CD14-positive monocyte (primary cell): Measurements from ENCODE around the gene GALNTL6. TPM values are rescaled to one million over a fixed set of nuclear protein-coding genes. Genes with fewer than 3 reads are reported as not detected.

Experiments used
- DNase-seq, 3 donors: peaks; one replicate each; pipeline ENCODE4 v3.0.0-alpha.2; 2011 to 2022
- H2AFZ ChIP-seq: 2 replicates; pipeline ENCODE4 v1.6.0; 2012; ENCODE audit warnings: mild to moderate bottlenecking, low read depth, low read length, inconsistent platforms; ENCODE audit not compliant: insufficient read depth, poor library complexity, severe bottlenecking
- H3K27ac ChIP-seq, 2 donors: 1 replicate in 1 of 2; 2 replicates in 1 of 2; pipeline ENCODE4 v1.5.1; 2012 to 2013; ENCODE audit warnings: low read length in 2 of 2, control low read depth in 1 of 2, inconsistent platforms in 1 of 2, low read depth in 1 of 2, mild to moderate bottlenecking in 1 of 2
- H3K27me3 ChIP-seq, 2 donors: one replicate each; pipeline versions ENCODE4 v1.6.0 to v1.6.1; 2011 to 2013; ENCODE audit warnings: low read length in 2 of 2; ENCODE audit not compliant: control insufficient read depth in 2 of 2, insufficient read depth in 2 of 2
- H3K36me3 ChIP-seq, 2 donors: replicated peaks in 1 of 2; 1 replicate in 1 of 2; 2 replicates in 1 of 2; pipeline versions ENCODE4 v1.5.1 to v1.6.1; 2012 to 2013; ENCODE audit warnings: low read length in 2 of 2, control low read depth in 1 of 2, inconsistent platforms in 1 of 2, mild to moderate bottlenecking in 1 of 2; ENCODE audit not compliant: insufficient read depth in 2 of 2, control insufficient read depth in 1 of 2
- H3K4me1 ChIP-seq, 2 donors: 1 replicate in 1 of 2; 2 replicates in 1 of 2; pipeline versions ENCODE4 v1.5.1 to v1.6.1; 2012 to 2013; ENCODE audit warnings: low read length in 2 of 2, control low read depth in 1 of 2, inconsistent platforms in 1 of 2, mild to moderate bottlenecking in 1 of 2, moderate library complexity in 1 of 2; ENCODE audit not compliant: insufficient read depth in 2 of 2, control insufficient read depth in 1 of 2
- H3K4me2 ChIP-seq: replicated peaks from 2 replicates; pipeline ENCODE3; 2012; ENCODE audit warnings: low read length, moderate library complexity, mild to moderate bottlenecking; ENCODE audit not compliant: poor library complexity, severe bottlenecking; ENCODE audit errors: extremely low read depth
- H3K4me3 ChIP-seq, 3 experiments: fragments of 200-600 bp in 1 of 3; sonication (generic) in 1 of 3; replicated peaks in 1 of 3; 1 replicate in 2 of 3; 2 replicates in 1 of 3; pipeline ENCODE4 v1.5.1; 2011 to 2013; ENCODE audit warnings: low read length in 3 of 3, mild to moderate bottlenecking in 3 of 3, control low read depth in 2 of 3, low read depth in 2 of 3, inconsistent platforms in 1 of 3, moderate library complexity in 1 of 3
- H3K79me2 ChIP-seq: 2 replicates; pipeline ENCODE4 v1.6.0; 2012; ENCODE audit warnings: mild to moderate bottlenecking, control low read depth, inconsistent platforms, low read length, moderate library complexity; ENCODE audit not compliant: insufficient read depth
- H3K9ac ChIP-seq: 2 replicates; pipeline ENCODE4 v1.6.0; 2017; ENCODE audit warnings: low read length, mild to moderate bottlenecking; ENCODE audit not compliant: insufficient read depth, poor library complexity, severe bottlenecking
- H3K9me3 ChIP-seq, 2 donors: replicated peaks in 1 of 2; 1 replicate in 1 of 2; 2 replicates in 1 of 2; pipeline versions ENCODE4 v1.5.1 to v1.6.1; 2012 to 2013; ENCODE audit warnings: low read length in 2 of 2, control low read depth in 1 of 2; ENCODE audit not compliant: control insufficient read depth in 1 of 2, insufficient read depth in 1 of 2
- H4K20me1 ChIP-seq: 2 replicates; pipeline ENCODE4 v1.6.0; 2012; ENCODE audit warnings: mild to moderate bottlenecking, low read length, control low read depth, moderate library complexity; ENCODE audit not compliant: insufficient read depth
- H3K27ac Mint-ChIP-seq, 7 donors: one replicate each; pipeline ENCODE4 v1.8.0; 2020; ENCODE audit warnings: mild to moderate bottlenecking in 7 of 7, mixed read lengths in 7 of 7, moderate library complexity in 6 of 7, inconsistent platforms in 2 of 7
- H3K27me3 Mint-ChIP-seq, 3 donors: one replicate each; pipeline ENCODE4 v1.8.0; 2021 to 2022; ENCODE audit warnings: low read depth in 3 of 3, mild to moderate bottlenecking in 3 of 3, mixed read lengths in 3 of 3, moderate library complexity in 3 of 3, inconsistent platforms in 1 of 3
- H3K36me3 Mint-ChIP-seq, 2 donors: one replicate each; pipeline ENCODE4 v1.8.0; 2020; ENCODE audit warnings: mixed read lengths in 2 of 2, inconsistent platforms in 1 of 2, mild to moderate bottlenecking in 1 of 2
- H3K4me1 Mint-ChIP-seq: one replicate; pipeline ENCODE4 v1.8.0; 2020; ENCODE audit warnings: mild to moderate bottlenecking, mixed read lengths
- H3K4me3 Mint-ChIP-seq, 2 donors: one replicate each; pipeline ENCODE4 v1.8.0; 2020; ENCODE audit warnings: mild to moderate bottlenecking in 2 of 2, mixed read lengths in 2 of 2, moderate library complexity in 1 of 2
- H3K9me3 Mint-ChIP-seq, 7 donors: one replicate each; pipeline ENCODE4 v1.8.0; 2020 to 2022; ENCODE audit warnings: mixed read lengths in 7 of 7, mild to moderate bottlenecking in 6 of 7, moderate library complexity in 6 of 7, inconsistent platforms in 2 of 7
- CTCF ChIP-seq: fragments of 200-600 bp; IDR thresholded peaks from one replicate; pipeline ENCODE4 v1.8.0; 2022; ENCODE audit warnings: antibody characterized with exemption, mild to moderate bottlenecking
- WGBS: methylation state at CpG from one replicate; pipeline ENCODE4 v1.1.5; 2013; ENCODE audit warnings: missing lambda C conversion rate; ENCODE audit not compliant: insufficient coverage; 5-methylcytosine and 5-hydroxymethylcytosine counted together
- intact Hi-C, 2 donors: fragments of 100-400 bp; cut with micrococcal nuclease; formaldehyde crosslinking; loops; one replicate each; pipeline versions ENCODE4 v1.15.0 to v1.15.1; 2023
- polyA plus RNA-seq, 3 donors: library from polyadenylated mRNA; depleted of rRNA in 1 of 3; unstranded in 2 of 3; stranded (reverse) in 1 of 3; fragments of 300-500 nt in 2 of 3; fragments of >200 nt in 1 of 3; fragmentation: Illumina TruSeq in 2 of 3; gene quantifications; 1 replicate in 2 of 3; 2 replicates in 1 of 3; pipeline ENCODE4 v1.2.3, GENCODE V29; 2012 to 2021

GALNTL6 gene
- polyA plus RNA-seq, 3 donors = 0.05 TPM; not detected in 2

- Histone ChIP-seq H2AFZ (no peak overlapping the region), H3K4me2 (no peak overlapping the region), H3K9ac (no peak overlapping the region), H4K20me1 (no peaks in the 10 kb centered on the region), H3K27me3 (no peaks in the 10 kb centered on the region), H3K4me3 (no peak overlapping the region), H3K36me3 (no peaks in the 10 kb centered on the region), H3K4me1 (no peaks in the 10 kb centered on the region), H3K79me2 (no peaks in the 10 kb centered on the region), H3K9me3 (peaks cover 6 to 11% of the 10 kb centered on the region in 2 donors), H3K27ac (no peak overlapping the region)
- Mint-ChIP-seq H3K9me3 (peaks cover 0 to 4% (median 2%) of the 10 kb centered on the region in 7 donors), H3K4me3 (no peak overlapping the region), H3K36me3 (no peaks in the 10 kb centered on the region), H3K27ac (no peak overlapping the region), H3K27me3 (peaks cover 0 to 2% (median 0%) of the 10 kb centered on the region in 3 donors), H3K4me1 (no peaks in the 10 kb centered on the region)
- no CpG with 5 or more reads among the region's 1 CpG for WGBS
- intact Hi-C loops = no loop called here
- TF ChIP-seq CTCF = no peak
- no peak for DNase-seq
Measured at GRCh38 chr4:172124656-172125308, 311.6 kb downstream of the GALNTL6 start.

- intact Hi-C loops = no loop called here
- Mint-ChIP-seq H3K27me3 (peaks cover 0 to 2% (median 0%) of the 10 kb centered on the region in 3 donors), H3K27ac (no peak overlapping the region), H3K4me3 (no peak overlapping the region), H3K4me1 (no peaks in the 10 kb centered on the region), H3K9me3 (peaks cover 0 to 4% (median 2%) of the 10 kb centered on the region in 7 donors), H3K36me3 (no peaks in the 10 kb centered on the region)
- TF ChIP-seq CTCF = no peak
- no peak overlapping the region for H3K4me3 ChIP-seq
- DNase-seq = no peak
- H3K9ac ChIP-seq = no peak overlapping the region
- H2AFZ ChIP-seq = no peak overlapping the region
- no peak overlapping the region for H3K27ac ChIP-seq
- H3K27me3 ChIP-seq = no peaks in the 10 kb centered on the region
- no peaks in the 10 kb centered on the region for H3K4me1 ChIP-seq
- no peak overlapping the region for H3K4me2 ChIP-seq
- no peaks in the 10 kb centered on the region for H3K36me3 ChIP-seq
- H4K20me1 ChIP-seq = no peaks in the 10 kb centered on the region
- H3K9me3 ChIP-seq = peaks cover 6 to 11% of the 10 kb centered on the region in 2 donors
- no peaks in the 10 kb centered on the region for H3K79me2 ChIP-seq
Measured at GRCh38 chr4:172125443-172125842, 312.2 kb downstream of the GALNTL6 start.
